Calu3 (cell line): ENCODE data around the gene SMC5. TPM values are rescaled to one million over a fixed set of nuclear protein-coding genes. Genes with fewer than 3 reads are reported as not detected.

ENCODE experiments used
- BruUV-seq: library from RNA; stranded (reverse); fragments of 400-500 nt; replicated peaks from 2 replicates; lab custom pipeline; 2021; lab: Mats Ljungman, UMichigan
- CTCF ChIA-PET: fragments of 300-600 bp; sonication (Branson Sonifier 250); formaldehyde crosslinking; loops from one replicate; lab custom pipeline; 2022; ENCODE audit warnings: antibody characterized with exemption; lab: Charles Lee
- DNase-seq: peaks from one replicate; pipeline ENCODE4 v3.0.0; 2022
- H3K27ac Mint-ChIP-seq: one replicate; pipeline ENCODE4 v1.8.0; 2022; ENCODE audit warnings: mixed read lengths; ENCODE audit not compliant: unreplicated experiment
- H3K27me3 Mint-ChIP-seq: one replicate; pipeline ENCODE4 v1.8.0; 2022; ENCODE audit warnings: mixed read lengths; ENCODE audit not compliant: unreplicated experiment
- H3K36me3 Mint-ChIP-seq: one replicate; pipeline ENCODE4 v1.8.0; 2022; ENCODE audit warnings: mild to moderate bottlenecking, moderate library complexity, mixed read lengths; ENCODE audit not compliant: insufficient read depth, unreplicated experiment
- H3K4me1 Mint-ChIP-seq: one replicate; pipeline ENCODE4 v1.8.0; 2022; ENCODE audit warnings: mild to moderate bottlenecking, low read depth, mixed read lengths; ENCODE audit not compliant: unreplicated experiment
- H3K4me3 Mint-ChIP-seq: one replicate; pipeline ENCODE4 v1.8.0; 2022; ENCODE audit warnings: mild to moderate bottlenecking, low read depth, moderate library complexity, mixed read lengths; ENCODE audit not compliant: unreplicated experiment
- H3K9me3 Mint-ChIP-seq: one replicate; pipeline ENCODE4 v1.8.0; 2022; ENCODE audit warnings: low read depth, mixed read lengths; ENCODE audit not compliant: unreplicated experiment
- CTCF ChIP-seq: fragments of 200-600 bp; IDR thresholded peaks from one replicate; pipeline ENCODE4 v1.8.0; 2022; ENCODE audit warnings: antibody characterized with exemption; ENCODE audit not compliant: unreplicated experiment
- intact Hi-C: fragments of 100-400 bp; cut with micrococcal nuclease; formaldehyde crosslinking; loops from one replicate; pipeline ENCODE4 v1.10.0; 2022; ENCODE audit not compliant: unreplicated experiment
- total RNA-seq: library from RNA; stranded (reverse); gene quantifications from 2 replicates; pipeline ENCODE4 v1.2.3, GENCODE V29; 2022

Gene SMC5
- total RNA-seq, 1 experiment from 2014 or later = 28.6 TPM

DNA sequence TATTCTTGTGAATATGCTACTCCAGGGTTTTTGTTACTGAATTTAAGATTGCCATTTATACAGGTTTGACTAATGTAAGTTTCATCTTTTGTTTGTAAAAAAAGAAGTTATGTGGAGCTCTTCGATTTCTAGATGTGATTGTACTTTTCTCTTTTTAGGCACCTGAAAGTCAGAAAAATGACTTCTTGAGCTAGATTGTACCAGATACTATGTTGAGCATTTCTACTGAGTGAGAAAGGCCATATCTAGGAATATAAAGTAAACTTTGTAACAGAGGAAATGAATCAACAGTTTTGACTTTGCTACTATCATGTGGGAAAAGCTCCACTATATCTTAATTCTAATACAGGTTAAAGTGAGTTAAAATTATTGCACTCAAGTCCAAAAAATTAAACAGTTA, 25.1 kb downstream of the SMC5 start:
- no peak overlapping the region for H3K4me3 Mint-ChIP-seq
- no peak for DNase-seq
- no peaks in the 10 kb centered on the region for H3K4me1 Mint-ChIP-seq
- H3K36me3 Mint-ChIP-seq = peaks cover 40% of the 10 kb centered on the region
- CTCF ChIA-PET = no interaction called here
- H3K27ac Mint-ChIP-seq = no peak overlapping the region
- no peak for TF ChIP-seq CTCF
- no peaks in the 10 kb centered on the region for H3K27me3 Mint-ChIP-seq
- intact Hi-C loops = no loop called here
- H3K9me3 Mint-ChIP-seq = no peaks in the 10 kb centered on the region
- BruUV-seq = no TSS peak

DNA sequence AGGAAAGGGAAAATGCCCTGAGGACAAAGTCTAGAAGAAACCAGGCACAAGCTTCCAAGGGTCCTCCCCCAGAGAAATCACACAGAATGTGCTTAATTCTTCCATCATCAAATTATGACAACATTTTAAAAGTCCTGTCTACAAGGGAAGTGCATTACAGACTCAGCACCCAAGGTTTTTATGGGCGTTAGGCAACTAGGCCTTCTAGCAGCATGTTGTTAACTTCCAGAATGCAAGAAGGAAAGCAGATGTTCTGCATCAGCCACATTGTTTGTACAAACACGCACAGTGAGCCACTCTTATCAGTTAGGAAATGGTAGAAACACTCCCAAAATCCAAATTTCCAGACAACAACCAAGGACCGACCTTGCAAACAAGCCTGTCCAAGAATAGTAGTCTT, 26.5 kb downstream of the SMC5 start:
- intact Hi-C loops = no loop called here
- Mint-ChIP-seq H3K4me1 (no peaks in the 10 kb centered on the region), H3K27ac (no peak overlapping the region), H3K27me3 (no peaks in the 10 kb centered on the region), H3K4me3 (no peak overlapping the region), H3K9me3 (no peaks in the 10 kb centered on the region), H3K36me3 (peaks cover 40% of the 10 kb centered on the region)
- no peak for TF ChIP-seq CTCF
- CTCF ChIA-PET = no interaction called here
- no TSS peak for BruUV-seq
- no peak for DNase-seq

GRCh38 chr9:70285981-70286598, 27.3 kb downstream of the SMC5 start:
- Mint-ChIP-seq H3K27me3 (no peaks in the 10 kb centered on the region), H3K4me3 (no peak overlapping the region), H3K27ac (no peak overlapping the region), H3K4me1 (no peaks in the 10 kb centered on the region), H3K9me3 (no peaks in the 10 kb centered on the region), H3K36me3 (peaks cover 34% of the 10 kb centered on the region)
- intact Hi-C loops = no loop called here
- no TSS peak for BruUV-seq
- DNase-seq = no peak
- TF ChIP-seq CTCF = no peak
- CTCF ChIA-PET = no interaction called here

DNA sequence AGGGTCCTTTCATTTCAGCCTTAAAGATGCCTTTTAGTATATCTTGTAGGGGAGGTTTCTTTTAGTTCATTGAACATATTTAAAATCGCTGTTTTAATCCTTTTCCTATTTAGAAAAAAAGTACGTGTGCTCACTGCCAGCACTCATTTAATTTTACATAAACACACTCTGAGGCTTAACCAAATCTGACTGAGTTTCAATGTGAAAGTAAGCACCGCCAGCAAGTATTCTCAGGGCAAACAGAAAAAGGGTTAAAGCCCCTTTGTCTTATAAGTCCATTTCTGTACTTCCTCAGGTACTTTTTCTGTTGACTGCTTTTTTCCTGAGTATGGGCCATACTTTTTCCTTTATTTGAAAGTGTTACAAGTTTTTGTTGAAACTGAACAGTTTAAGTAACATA, 31.8 kb downstream of the SMC5 start:
- CTCF ChIA-PET = no interaction called here
- Mint-ChIP-seq H3K27ac (no peak overlapping the region), H3K9me3 (peaks cover 5% of the 10 kb centered on the region), H3K4me1 (peaks cover 21% of the 10 kb centered on the region), H3K36me3 (peaks cover 24% of the 10 kb centered on the region), H3K4me3 (no peak overlapping the region), H3K27me3 (no peaks in the 10 kb centered on the region)
- intact Hi-C loops = no loop called here
- DNase-seq = no peak
- no peak for TF ChIP-seq CTCF
- no TSS peak for BruUV-seq
